GM18868 (cell line): ENCODE data around the gene CDSN.

Experiments used
- ATAC-seq: cut with Tn5 transposase; IDR thresholded peaks from one replicate; pipeline ENCODE4 v1.9.1; 2021; ENCODE audit warnings: mild to moderate bottlenecking, moderate library complexity; ENCODE audit not compliant: unreplicated experiment

The CDSN gene

DNA sequence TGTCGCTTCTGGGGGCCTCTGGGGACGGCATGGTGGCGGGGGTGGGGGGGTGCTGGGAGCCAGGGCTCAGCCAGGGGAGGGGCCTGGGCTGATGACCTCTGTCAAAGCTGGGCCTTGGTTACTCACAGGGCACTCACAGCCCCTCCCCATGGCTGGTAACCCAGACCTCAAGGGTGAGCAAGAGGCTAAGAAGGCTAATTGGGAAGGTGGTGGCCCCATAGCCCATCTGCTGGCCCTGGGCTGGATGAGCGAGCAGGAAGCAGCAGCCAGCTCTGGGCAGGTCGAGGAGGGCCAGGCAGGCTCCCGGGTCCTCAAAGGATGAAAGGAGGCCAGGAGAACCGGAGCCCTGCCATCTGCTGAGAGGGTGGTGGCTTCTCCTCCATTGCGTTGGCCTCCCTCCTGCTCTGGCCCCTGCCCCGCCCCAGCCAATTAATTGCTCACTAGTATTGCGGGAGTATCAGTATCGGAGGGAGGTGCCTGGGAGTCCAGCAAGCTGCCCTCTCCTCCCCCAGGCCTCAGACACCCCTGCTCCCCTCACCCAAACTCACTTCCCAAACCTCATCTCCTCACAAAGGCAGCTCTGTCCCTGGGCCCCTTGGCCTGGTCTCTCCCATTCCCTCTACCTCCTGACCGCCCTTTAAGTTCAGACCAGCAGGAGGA is 1.0 kb upstream of the CDSN start:
- ATAC-seq: no peak

DNA sequence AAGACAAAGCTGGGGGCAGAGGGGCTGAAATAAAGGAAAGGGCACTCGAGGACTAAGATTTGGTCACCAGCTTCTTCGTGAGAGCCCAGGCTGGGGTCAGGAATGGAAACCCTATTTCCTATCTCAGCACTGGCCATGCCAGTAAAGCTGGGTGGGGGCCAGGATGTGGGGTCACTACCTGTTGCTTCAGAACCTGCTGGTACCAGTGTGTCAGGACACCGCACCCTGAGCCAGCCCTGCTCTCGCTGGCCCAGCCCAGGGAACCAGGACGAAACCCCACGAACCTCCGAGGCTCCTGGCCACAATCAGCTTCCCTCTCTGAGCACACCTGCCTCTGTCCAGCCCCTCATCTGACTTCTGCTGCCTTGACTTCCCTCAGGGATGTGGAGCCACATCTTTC is 2.1 kb downstream of the CDSN start:
- ATAC-seq: no peak

GRCh38 chr6:31116661-31117385 is 3.4 kb downstream of the CDSN start:
- ATAC-seq: no peak

- no peak for ATAC-seq
Measured at GRCh38 chr6:31115941-31116560, 4.2 kb downstream of the CDSN start.

DNA sequence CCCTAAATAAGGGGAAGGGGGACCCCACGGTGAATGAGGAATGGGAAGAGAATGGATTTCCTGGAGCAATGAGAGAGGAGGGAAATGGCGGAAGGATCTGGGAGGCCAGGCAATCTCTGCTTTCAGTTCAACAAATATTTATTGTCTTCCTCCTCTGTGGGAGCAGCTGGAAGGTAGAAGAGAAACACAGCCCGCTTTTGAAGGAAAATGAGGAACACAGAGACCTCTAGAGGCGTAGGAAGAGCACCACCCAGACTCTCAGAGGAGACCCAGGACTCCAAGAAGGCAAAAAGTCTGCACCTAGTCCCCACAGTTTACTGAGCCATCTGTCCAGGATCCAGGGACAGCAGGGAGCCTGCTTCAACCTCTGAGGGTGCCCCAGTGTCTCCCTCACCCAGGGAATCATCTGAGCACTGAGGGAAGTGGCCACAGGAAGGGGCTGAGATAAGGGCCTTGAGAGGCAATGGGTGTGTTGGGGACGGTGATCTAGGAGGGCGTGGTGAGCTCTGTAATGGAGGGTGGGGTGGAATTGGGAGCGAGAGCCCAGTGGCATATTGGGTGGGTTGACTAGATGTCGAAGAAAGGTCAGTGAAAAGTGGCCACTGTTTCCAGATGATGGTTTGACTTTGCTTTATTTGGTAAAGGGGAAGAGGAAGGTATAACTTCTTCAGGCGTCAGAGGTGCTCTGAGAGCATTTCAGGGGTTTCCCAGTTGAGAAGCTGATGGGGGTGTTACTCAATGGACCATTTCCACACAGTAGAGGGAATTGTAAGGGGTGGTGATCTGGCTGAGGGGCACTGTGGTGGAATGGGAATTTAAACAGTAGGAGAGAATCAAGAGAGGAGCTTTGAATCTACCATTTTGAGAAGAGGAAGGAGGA is 5.0 kb downstream of the CDSN start:
- no peak for ATAC-seq

- no peak for ATAC-seq
Measured at GRCh38 chr6:31114541-31114878, 5.7 kb downstream of the CDSN start, which contains the start of gene PSORS1C1. TSS of gene PSORS1C1 (plus strand) at chr6:31114800. CDS start at chr6:31129633, 14,833 bp downstream.

DNA sequence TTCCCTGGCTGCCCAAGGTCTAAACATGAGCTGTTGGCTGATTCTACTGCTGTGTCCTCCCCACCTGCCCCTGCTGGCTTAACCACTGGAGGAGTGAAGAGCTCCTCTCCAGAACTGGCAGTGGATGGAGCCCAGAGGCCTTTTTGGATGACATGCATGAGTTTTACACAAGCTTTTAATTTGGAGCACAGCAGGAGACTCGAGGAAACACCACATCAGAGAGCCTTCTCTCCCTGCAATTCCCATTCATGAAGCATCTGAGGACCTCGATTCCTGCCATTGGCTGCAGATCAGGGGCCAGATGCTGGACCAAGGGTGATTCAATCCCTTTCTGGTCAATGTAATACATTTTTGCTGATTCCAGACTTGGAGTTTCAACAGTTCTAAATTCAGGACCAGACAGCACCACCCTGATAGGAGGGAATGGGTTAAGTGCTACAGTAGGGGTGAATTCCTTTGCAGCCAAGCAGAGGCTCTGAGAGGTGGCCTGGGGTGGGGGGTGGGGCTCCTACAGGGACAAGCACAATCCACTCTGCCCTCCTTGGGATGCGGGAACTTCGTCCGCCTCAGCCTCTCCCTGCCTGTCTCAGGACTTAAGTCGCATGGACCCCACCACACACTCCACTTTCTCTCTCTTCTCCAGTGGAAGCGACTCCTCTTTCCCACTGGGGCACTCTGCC is 6.2 kb downstream of the CDSN start:
- ATAC-seq: no peak

DNA sequence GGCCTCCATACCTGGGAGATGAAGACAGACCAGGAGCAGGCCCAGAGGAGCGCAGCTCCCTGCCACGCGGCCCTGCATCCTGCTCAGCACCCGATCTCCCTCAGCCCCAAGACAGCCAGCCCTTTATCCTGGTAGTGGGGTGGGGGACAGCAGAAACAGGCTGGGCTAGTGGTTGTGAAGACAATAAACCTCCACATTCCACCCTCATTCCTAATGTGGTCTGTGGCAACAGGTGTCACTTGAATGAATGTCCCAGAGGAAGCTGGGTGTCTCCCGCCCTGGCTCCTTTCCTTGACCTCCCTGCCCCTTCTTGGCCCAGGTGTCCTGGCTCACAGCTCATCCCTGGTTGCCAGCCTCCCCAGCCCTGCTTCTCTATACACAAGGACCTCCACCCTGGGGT is 7.8 kb downstream of the CDSN start, which contains the start of gene C6orf15:
Gene C6orf15 (minus strand): TSS at position 98 of the 400 bp plus-strand sequence. CDS start 20 bp downstream, at position 78.
- ATAC-seq: no peak

DNA sequence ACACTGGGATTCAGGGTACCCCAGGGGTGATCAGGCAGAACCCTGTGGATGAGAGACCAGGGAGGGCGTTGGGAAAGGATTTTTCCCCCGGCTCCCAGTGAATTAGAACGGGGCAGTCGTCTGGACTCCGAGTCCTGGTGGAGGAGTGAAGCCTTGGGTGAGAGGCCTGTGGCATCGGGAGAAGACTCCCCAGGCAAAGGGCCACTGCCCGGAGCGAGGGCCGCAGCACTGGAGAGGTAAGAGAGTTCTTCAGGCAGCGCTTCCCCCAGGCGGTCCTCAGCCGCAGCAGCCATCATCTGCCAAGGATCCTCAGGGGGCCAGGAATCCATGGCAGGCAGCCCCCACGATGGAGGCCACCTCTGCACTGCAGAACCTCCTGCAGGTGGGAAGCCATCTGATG is 8.5 kb downstream of the CDSN start:
- ATAC-seq: no peak

DNA sequence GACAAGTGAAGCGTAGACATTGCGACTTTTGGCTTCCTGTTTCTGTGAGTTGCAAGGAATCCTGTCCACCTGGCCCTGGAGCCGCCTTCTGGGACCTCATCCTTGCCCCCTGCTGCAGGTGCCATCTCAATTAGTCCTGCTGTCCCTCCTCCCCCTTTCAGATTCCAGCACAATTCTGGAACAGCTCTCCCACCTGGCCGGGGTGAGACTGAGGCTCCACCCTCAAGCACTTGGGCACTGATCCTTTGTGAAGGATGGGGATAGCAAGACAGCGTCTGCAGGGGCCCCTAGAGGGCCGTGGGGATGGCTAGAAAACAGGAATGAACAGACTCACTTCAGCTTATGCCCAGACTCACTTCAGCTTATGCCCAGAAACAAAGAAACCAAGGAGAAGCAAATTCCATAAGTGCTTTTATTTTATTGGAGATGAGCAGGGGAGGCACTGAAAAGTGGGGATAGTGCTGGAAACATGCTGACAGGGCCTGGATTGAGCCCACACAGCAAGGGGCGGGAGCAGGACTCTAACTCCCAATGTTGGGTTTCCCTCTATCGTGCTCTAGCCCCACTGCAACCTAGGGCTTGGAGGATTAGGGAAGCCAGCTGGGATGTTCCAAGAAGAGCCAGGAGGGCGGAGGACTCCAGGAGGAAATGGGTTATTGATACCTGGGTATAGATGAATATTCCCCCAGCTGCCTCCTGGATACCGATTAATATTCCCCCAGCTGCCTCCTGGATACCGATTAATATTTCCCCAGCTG is 9.2 kb downstream of the CDSN start:
- no peak for ATAC-seq

GRCh38 chr6:31107052-31107451 is 13.2 kb downstream of the CDSN start:
- no peak for ATAC-seq

- no peak for ATAC-seq
Measured at GRCh38 chr6:31103136-31103535, 17.1 kb downstream of the CDSN start.

- no peak for ATAC-seq
Measured at GRCh38 chr6:31098449-31098938, 21.8 kb downstream of the CDSN start.

GRCh38 chr6:31096656-31097055 is 23.6 kb downstream of the CDSN start:
- ATAC-seq: no peak

GRCh38 chr6:31096215-31096614 is 24.0 kb downstream of the CDSN start:
- no peak for ATAC-seq

DNA sequence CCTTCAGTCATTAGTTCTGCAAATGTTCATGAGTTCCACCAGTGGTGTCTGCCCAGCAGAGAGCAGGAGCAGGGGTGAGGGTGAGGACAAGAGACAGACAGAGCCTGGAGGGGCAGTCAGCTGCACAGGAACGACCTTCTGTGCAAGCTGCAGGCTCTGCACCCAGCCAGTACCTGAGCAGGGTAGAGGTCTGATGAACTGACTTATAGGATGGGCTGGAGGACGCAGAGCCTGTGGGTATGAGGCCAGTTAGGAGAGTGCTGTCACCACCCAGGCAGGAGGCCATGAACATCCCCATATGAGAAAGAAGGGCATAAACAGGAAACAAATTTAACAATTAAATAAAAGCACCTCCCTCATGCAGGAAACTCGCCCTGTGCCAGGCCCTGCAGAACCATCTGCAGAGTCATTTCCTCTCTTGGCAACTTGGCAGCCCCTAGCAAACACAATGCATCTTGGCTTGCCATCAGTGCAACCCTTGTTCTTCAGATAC is 25.8 kb downstream of the CDSN start:
- no peak for ATAC-seq

DNA sequence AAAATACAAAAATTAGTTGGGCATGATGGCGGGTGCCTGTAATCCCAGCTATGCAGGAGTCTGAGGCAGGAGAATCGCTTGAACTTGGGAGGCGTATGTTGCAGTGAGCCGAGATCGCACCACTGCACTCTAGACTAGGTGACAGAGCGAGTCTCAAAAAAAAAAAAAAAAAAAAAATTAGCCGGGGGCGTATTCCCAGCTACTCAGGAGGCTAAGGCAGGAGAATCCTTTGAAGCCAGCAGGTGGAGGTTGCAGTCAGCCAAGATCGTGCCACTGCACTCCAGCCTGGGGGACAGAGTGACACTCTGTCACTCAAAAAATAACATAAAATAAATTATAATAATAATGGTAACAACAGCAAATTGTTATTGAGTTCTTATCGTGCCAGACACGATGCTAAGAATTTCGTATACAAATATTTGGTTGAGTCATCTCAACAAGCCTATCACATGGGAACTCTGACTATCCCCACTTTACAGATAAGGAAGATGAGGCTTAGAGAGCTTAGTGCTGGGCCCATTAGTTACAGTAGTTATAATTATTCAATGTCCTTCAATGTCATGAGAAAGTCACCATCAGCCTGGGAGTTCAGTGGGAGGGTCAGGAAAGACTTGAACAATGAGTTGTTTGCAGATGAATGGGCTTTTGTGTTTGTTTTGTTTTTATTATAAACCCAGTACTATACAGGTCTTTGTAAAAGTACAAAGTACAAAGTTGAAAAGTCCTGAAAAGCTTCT is 27.3 kb downstream of the CDSN start:
- no peak for ATAC-seq

DNA sequence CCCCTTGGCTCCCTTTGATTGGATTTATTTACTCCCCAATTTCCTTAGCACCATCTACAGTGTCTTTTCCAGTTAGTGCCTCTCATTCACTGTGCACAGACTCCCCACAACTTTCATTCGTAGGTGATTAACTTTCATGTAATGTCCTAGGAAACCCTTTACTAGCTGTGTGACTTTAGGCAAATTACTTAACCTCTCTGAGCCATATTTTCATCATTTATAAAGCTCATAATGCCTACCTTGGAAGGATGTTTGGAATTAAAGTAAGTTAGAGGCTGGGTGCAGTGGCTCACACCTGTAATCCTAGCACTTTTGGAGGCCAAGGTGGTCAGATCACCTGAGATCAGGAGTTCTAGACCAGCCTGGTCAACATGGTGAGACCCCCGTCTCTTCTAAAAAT is 28.0 kb downstream of the CDSN start:
- no peak for ATAC-seq

DNA sequence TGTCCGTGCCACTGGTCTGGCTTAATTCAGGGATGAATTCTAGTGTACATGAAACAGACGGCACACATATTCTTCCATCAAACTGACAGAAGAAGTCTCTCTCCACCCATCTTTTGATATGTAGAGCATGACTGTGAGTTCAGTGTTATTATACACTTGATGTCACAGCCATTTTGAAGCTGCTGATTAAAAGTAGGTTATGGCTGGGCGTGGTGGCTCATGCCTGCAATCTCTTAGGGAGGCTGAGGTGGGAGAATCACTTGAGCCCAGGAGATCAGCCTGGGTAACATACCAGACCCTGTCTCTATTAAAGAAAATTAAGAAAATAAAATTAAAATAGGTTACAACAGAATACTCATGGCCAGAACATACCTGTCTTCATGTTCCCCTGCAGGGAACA is 28.6 kb downstream of the CDSN start:
- no peak for ATAC-seq
